ENCODE results near the gene SPECC1.

SPECC1 gene

GRCh38 chr17:20084621-20085282 lies 75.6 kb downstream of the SPECC1 start:
- no peaks in the 10 kb centered on the region for H3K79me2 ChIP-seq (ENCODE audit: insufficient read depth, low read length)
- no peaks in the 10 kb centered on the region for H4K20me1 ChIP-seq (ENCODE audit: insufficient read depth, low read length)
- no peak overlapping the region for H3K4me2 ChIP-seq (ENCODE audit: low read length)
- no peak overlapping the region for H2AFZ ChIP-seq (ENCODE audit: low read length)
- no peaks in the 10 kb centered on the region for H3F3A ChIP-seq (ENCODE audit: insufficient read depth, low read length)
- no peaks in the 10 kb centered on the region for H3K9me3 ChIP-seq (ENCODE audit: low read length)
- TF ChIP-seq CTCF (IDR thresholded peaks at IDR 0.05; ENCODE audit: low read length) (no peak), EZH2 (IDR thresholded peaks at IDR 0.05; ENCODE audit: borderline replicate concordance, low read length) (no peak)
- H3K27ac ChIP-seq (ENCODE audit: low read depth, low read length, poor library complexity, severe bottlenecking) = no peak overlapping the region
- no peaks in the 10 kb centered on the region for H3K4me1 ChIP-seq (ENCODE audit: insufficient read depth, low read length, severe bottlenecking)
- no peak overlapping the region for H3K9ac ChIP-seq (ENCODE audit: low read length)
- H3K36me3 ChIP-seq (ENCODE audit: insufficient read depth, low read length) = no peaks in the 10 kb centered on the region
- no peaks in the 10 kb centered on the region for H3K9me2 ChIP-seq (ENCODE audit: low read depth, low read length)
- no peak overlapping the region for H3K4me3 ChIP-seq (ENCODE audit: low read depth, low read length, poor library complexity, severe bottlenecking)
- no peaks in the 10 kb centered on the region for H3K27me3 ChIP-seq (ENCODE audit: insufficient read depth, low read length)

- no peak overlapping the region for H3K4me2 ChIP-seq (ENCODE audit: low read length)
- no peaks in the 10 kb centered on the region for H3K9me3 ChIP-seq (ENCODE audit: low read length)
- H3K36me3 ChIP-seq (ENCODE audit: insufficient read depth, low read length) = no peaks in the 10 kb centered on the region
- no peaks in the 10 kb centered on the region for H3K4me1 ChIP-seq (ENCODE audit: insufficient read depth, low read length, severe bottlenecking)
- H2AFZ ChIP-seq (ENCODE audit: low read length) = no peak overlapping the region
- no peaks in the 10 kb centered on the region for H3K27me3 ChIP-seq (ENCODE audit: insufficient read depth, low read length)
- H3F3A ChIP-seq (ENCODE audit: insufficient read depth, low read length) = no peaks in the 10 kb centered on the region
- H3K9me2 ChIP-seq (ENCODE audit: low read depth, low read length) = no peaks in the 10 kb centered on the region
- no peaks in the 10 kb centered on the region for H4K20me1 ChIP-seq (ENCODE audit: insufficient read depth, low read length)
- H3K9ac ChIP-seq (ENCODE audit: low read length) = no peak overlapping the region
- H3K27ac ChIP-seq (ENCODE audit: low read depth, low read length, poor library complexity, severe bottlenecking) = no peak overlapping the region
- H3K4me3 ChIP-seq (ENCODE audit: low read depth, low read length, poor library complexity, severe bottlenecking) = no peak overlapping the region
- no peaks in the 10 kb centered on the region for H3K79me2 ChIP-seq (ENCODE audit: insufficient read depth, low read length)
- no peak for TF ChIP-seq CTCF (IDR thresholded peaks at IDR 0.05; ENCODE audit: low read length)
- TF ChIP-seq EZH2 (IDR thresholded peaks at IDR 0.05; ENCODE audit: borderline replicate concordance, low read length) = no peak
Measured at GRCh38 chr17:20085283-20085845, 76.2 kb downstream of the SPECC1 start.

GRCh38 chr17:20086416-20087076 lies 77.4 kb downstream of the SPECC1 start:
- Histone ChIP-seq H3K79me2 (ENCODE audit: insufficient read depth, low read length) (no peaks in the 10 kb centered on the region), H3K36me3 (ENCODE audit: insufficient read depth, low read length) (no peaks in the 10 kb centered on the region), H3K4me2 (ENCODE audit: low read length) (no peak overlapping the region), H3K27me3 (ENCODE audit: insufficient read depth, low read length) (no peaks in the 10 kb centered on the region), H4K20me1 (ENCODE audit: insufficient read depth, low read length) (no peaks in the 10 kb centered on the region), H3K9me2 (ENCODE audit: low read depth, low read length) (no peaks in the 10 kb centered on the region), H2AFZ (ENCODE audit: low read length) (no peak overlapping the region), H3K27ac (ENCODE audit: low read depth, low read length, poor library complexity, severe bottlenecking) (no peak overlapping the region), H3K9ac (ENCODE audit: low read length) (no peak overlapping the region), H3F3A (ENCODE audit: insufficient read depth, low read length) (no peaks in the 10 kb centered on the region), H3K4me1 (ENCODE audit: insufficient read depth, low read length, severe bottlenecking) (no peaks in the 10 kb centered on the region), H3K9me3 (ENCODE audit: low read length) (no peaks in the 10 kb centered on the region), H3K4me3 (ENCODE audit: low read depth, low read length, poor library complexity, severe bottlenecking) (no peak overlapping the region)
- TF ChIP-seq EZH2 (IDR thresholded peaks at IDR 0.05; ENCODE audit: borderline replicate concordance, low read length) = no peak
- no peak for TF ChIP-seq CTCF (IDR thresholded peaks at IDR 0.05; ENCODE audit: low read length)

All from OCI-LY1 (cell line).